Parathyroid adenoma (tissue), 2 donors: ENCODE results near the gene NXN.

Experiments
- H2AFZ ChIP-seq: fragments of 300-600 bp; sonication (generic); one replicate; pipeline ENCODE4 v1.7.0; 2017; ENCODE audit warnings: antibody characterized with exemption, mild to moderate bottlenecking
- H3K27ac ChIP-seq: fragments of 300-600 bp; sonication (generic); one replicate; pipeline ENCODE4 v1.7.0; 2017
- H3K27me3 ChIP-seq: fragments of 300-600 bp; sonication (generic); one replicate; pipeline ENCODE4 v1.7.0; 2017; ENCODE audit warnings: low read length; ENCODE audit not compliant: control insufficient read depth, insufficient read depth
- H3K36me3 ChIP-seq: fragments of 300-600 bp; sonication (generic); one replicate; pipeline ENCODE4 v1.7.0; 2017; ENCODE audit warnings: low read length; ENCODE audit not compliant: control insufficient read depth, insufficient read depth
- H3K4me1 ChIP-seq: fragments of 300-600 bp; sonication (generic); one replicate; pipeline ENCODE4 v1.7.0; 2017; ENCODE audit warnings: control low read depth
- H3K4me2 ChIP-seq: fragments of 300-600 bp; sonication (generic); one replicate; pipeline ENCODE4 v1.7.0; 2017; ENCODE audit warnings: low read length
- H3K4me3 ChIP-seq: fragments of 300-600 bp; sonication (generic); one replicate; pipeline ENCODE4 v1.7.0; 2017; ENCODE audit warnings: low read depth, low read length
- H3K79me2 ChIP-seq: fragments of 300-600 bp; sonication (generic); one replicate; pipeline ENCODE4 v1.7.0; 2017; ENCODE audit warnings: control low read depth
- H3K9ac ChIP-seq: fragments of 300-600 bp; sonication (generic); one replicate; pipeline ENCODE4 v1.7.0; 2017; ENCODE audit warnings: mild to moderate bottlenecking
- H3K9me3 ChIP-seq: fragments of 300-600 bp; sonication (generic); one replicate; pipeline ENCODE4 v1.7.0; 2017; ENCODE audit warnings: low read length; ENCODE audit not compliant: control insufficient read depth
- TF ChIP-seq, protein P1 (sequence below): fragments of 300-600 bp; sonication (generic); IDR thresholded peaks from one replicate; pipeline ENCODE4 v1.7.0; 2017; ENCODE audit warnings: antibody characterized with exemption, mild to moderate bottlenecking
- donor health status: primary hyperparathyroidism.

The NXN gene

GRCh38 chr17:958712-959451, 20.7 kb downstream of the NXN start:
- TF ChIP-seq, protein P1, sequence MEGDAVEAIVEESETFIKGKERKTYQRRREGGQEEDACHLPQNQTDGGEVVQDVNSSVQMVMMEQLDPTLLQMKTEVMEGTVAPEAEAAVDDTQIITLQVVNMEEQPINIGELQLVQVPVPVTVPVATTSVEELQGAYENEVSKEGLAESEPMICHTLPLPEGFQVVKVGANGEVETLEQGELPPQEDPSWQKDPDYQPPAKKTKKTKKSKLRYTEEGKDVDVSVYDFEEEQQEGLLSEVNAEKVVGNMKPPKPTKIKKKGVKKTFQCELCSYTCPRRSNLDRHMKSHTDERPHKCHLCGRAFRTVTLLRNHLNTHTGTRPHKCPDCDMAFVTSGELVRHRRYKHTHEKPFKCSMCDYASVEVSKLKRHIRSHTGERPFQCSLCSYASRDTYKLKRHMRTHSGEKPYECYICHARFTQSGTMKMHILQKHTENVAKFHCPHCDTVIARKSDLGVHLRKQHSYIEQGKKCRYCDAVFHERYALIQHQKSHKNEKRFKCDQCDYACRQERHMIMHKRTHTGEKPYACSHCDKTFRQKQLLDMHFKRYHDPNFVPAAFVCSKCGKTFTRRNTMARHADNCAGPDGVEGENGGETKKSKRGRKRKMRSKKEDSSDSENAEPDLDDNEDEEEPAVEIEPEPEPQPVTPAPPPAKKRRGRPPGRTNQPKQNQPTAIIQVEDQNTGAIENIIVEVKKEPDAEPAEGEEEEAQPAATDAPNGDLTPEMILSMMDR: no peak
- no peaks in the 10 kb centered on the region for H3K27me3 ChIP-seq
- H3K9me3 ChIP-seq: no peaks in the 10 kb centered on the region
- H3K79me2 ChIP-seq: no peaks in the 10 kb centered on the region
- no peak overlapping the region for H3K27ac ChIP-seq
- no peak overlapping the region for H2AFZ ChIP-seq
- no peaks in the 10 kb centered on the region for H3K36me3 ChIP-seq
- H3K4me1 ChIP-seq: peaks cover 5% of the 10 kb centered on the region
- no peak overlapping the region for H3K4me3 ChIP-seq
- no peak overlapping the region for H3K4me2 ChIP-seq
- H3K9ac ChIP-seq: no peak overlapping the region

DNA sequence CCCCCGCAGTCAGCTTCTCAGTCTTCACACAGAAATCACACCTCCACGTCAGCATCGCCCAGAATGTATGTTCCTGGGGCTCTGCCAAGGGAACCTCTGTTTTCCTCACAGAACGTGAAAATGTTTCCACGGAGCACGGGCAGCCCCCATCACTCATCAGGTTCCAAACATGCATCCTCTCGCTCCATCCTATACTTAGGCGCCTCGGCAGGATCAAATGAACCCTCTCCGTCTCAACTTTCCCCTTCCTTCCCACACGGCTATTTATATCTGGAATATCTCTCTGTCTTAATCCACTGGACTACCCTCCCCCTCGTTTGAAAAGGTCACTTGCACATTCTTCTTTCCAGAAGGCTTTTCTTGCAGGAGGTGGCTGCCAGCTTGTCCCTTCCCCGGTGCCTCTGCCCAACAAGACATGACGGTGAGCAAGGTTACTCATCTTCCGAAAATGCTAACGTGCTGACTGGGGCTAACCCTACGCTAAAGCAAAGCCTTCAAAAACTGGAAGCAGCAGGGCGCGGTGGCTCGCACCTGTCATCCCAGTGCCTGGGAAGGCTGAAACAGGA, 21.6 kb downstream of the NXN start:
- Histone ChIP-seq H3K79me2 (no peaks in the 10 kb centered on the region), H3K36me3 (no peaks in the 10 kb centered on the region), H3K4me1 (peaks cover 5% of the 10 kb centered on the region), H2AFZ (no peak overlapping the region), H3K9me3 (no peaks in the 10 kb centered on the region), H3K27me3 (no peaks in the 10 kb centered on the region), H3K4me3 (no peak overlapping the region), H3K4me2 (no peak overlapping the region), H3K27ac (no peak overlapping the region), H3K9ac (no peak overlapping the region)
- TF ChIP-seq, protein P1: no peak

DNA sequence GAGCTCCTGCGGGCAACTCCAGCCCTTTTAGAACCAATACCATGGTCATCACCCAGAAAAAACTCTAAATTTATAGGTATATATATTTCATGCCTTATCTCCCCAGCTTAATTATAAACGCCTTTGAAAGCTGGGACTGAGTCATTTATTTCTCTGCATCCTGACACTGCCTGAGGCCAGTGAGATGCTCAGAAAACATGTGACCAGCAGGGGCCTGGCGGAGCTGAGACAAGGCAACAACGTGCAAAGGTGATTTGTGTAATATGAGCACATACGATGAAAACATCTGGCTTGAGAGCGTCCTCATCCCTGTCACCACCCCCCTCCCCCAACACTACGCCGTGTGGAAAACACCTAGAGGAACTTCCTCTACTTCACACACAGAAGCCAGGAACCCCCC, 22.7 kb downstream of the NXN start:
- Histone ChIP-seq H3K9me3 (no peaks in the 10 kb centered on the region), H3K27me3 (no peaks in the 10 kb centered on the region), H3K4me1 (peaks cover 5% of the 10 kb centered on the region), H3K79me2 (no peaks in the 10 kb centered on the region), H3K27ac (no peak overlapping the region), H2AFZ (no peak overlapping the region), H3K4me2 (no peak overlapping the region), H3K9ac (no peak overlapping the region), H3K4me3 (no peak overlapping the region), H3K36me3 (no peaks in the 10 kb centered on the region)
- TF ChIP-seq, protein P1: no peak

GRCh38 chr17:954431-955164, 25.0 kb downstream of the NXN start:
- H3K9me3 ChIP-seq: no peaks in the 10 kb centered on the region
- H3K79me2 ChIP-seq: no peaks in the 10 kb centered on the region
- H3K27me3 ChIP-seq: no peaks in the 10 kb centered on the region
- H2AFZ ChIP-seq: no peak overlapping the region
- no peak overlapping the region for H3K9ac ChIP-seq
- H3K27ac ChIP-seq: no peak overlapping the region
- H3K4me1 ChIP-seq: peaks cover 5% of the 10 kb centered on the region
- no peak overlapping the region for H3K4me2 ChIP-seq
- no peaks in the 10 kb centered on the region for H3K36me3 ChIP-seq
- TF ChIP-seq, protein P1: no peak
- no peak overlapping the region for H3K4me3 ChIP-seq
